ENCODE results near the gene TFDP2. TPM values are rescaled to one million over a fixed set of nuclear protein-coding genes. Genes with fewer than 3 reads are reported as not detected.
"Not testable (repeated sequence)": the region's sequence is repeated elsewhere in the genome, so short reads cannot be mapped to it uniquely, and the experiment has no call there.

Gene TFDP2
- total RNA-seq, 4 donors from 2014 or later = 30.5 to 75.9 (median 43.0) TPM

DNA sequence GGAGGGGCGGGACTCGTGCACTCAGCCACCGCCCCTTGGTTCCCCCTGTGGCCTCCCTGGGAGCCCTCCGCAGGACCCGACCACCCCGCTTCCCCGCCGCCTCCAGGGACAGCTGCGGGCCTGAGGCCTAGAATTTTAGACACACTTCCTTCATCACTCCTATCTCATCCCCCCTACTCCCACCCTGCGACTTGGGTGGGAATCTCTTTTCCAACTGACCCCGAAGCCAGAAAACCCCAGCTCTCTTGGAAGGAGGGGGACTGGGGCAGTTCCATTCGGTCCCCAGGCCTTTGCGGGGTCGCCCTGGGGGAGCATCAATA, 289 bp upstream of the TFDP2 start:
- ATAC-seq (ENCODE audit: low FRiP score) (no peak), DNase-seq (ENCODE audit: low spot score) (no peak)
- TF ChIP-seq, protein P1, sequence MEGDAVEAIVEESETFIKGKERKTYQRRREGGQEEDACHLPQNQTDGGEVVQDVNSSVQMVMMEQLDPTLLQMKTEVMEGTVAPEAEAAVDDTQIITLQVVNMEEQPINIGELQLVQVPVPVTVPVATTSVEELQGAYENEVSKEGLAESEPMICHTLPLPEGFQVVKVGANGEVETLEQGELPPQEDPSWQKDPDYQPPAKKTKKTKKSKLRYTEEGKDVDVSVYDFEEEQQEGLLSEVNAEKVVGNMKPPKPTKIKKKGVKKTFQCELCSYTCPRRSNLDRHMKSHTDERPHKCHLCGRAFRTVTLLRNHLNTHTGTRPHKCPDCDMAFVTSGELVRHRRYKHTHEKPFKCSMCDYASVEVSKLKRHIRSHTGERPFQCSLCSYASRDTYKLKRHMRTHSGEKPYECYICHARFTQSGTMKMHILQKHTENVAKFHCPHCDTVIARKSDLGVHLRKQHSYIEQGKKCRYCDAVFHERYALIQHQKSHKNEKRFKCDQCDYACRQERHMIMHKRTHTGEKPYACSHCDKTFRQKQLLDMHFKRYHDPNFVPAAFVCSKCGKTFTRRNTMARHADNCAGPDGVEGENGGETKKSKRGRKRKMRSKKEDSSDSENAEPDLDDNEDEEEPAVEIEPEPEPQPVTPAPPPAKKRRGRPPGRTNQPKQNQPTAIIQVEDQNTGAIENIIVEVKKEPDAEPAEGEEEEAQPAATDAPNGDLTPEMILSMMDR (IDR thresholded peaks at IDR 0.05) = no peak

DNA sequence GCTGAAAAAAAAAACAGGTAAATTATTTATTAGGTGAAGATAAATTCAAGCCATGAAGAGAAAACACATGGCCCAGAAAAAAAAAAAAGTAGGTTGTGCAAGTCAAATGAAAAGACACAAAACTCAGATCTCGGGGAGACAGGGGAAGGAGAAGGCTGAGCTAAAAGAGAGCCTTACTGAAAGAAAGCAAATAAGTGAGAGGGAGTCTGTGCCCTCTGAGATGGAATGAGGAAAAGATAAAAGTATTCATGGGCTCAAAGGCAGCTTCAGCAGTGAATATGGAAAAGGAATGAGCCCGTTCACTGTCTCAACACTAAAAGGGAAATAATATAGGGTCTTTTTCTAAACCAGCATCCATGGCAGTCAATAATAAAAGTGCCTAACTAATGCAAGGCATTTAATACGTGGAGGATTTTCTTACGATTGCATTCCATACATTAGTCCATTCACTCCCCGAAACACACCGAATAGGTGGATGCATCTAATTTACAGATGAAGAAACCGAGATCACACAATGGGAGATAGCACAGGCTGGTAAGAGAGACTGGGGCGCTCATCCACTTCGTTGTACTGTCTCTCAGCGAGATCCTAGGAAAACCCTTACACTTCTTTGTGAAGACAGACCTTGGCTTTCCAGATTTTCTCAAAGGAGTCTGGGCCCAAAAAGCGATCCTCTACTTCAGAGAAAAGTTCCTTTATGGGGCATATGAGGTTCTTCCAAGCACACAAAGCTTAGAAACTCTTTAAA, 1.1 kb downstream of the TFDP2 start:
- TF ChIP-seq, protein P1 (IDR thresholded peaks at IDR 0.05) = no peak
- ATAC-seq (ENCODE audit: low FRiP score) (no peak), DNase-seq (ENCODE audit: low spot score) (no peak)

DNA sequence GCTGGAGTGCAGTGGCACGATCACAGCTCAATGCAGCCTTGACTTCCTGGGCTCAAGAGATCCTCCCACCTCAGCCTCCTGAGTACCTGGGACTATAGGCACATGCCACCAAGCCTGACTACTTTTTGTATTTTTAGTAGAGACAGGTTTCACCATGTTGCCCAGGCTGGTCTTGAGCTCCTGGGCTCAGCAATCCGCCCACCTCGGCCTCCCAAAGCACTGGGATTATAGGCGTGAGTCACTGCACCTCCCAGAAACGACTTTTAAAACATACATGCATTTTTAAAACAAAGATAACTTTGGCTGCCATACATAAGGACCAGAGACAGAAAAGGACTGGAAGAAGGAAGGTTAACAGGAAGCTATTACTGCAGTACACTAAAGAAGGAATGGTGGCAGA, 4.8 kb downstream of the TFDP2 start:
- not testable (repeated sequence) for ATAC-seq (ENCODE audit: low FRiP score); DNase-seq (ENCODE audit: low spot score)

DNA sequence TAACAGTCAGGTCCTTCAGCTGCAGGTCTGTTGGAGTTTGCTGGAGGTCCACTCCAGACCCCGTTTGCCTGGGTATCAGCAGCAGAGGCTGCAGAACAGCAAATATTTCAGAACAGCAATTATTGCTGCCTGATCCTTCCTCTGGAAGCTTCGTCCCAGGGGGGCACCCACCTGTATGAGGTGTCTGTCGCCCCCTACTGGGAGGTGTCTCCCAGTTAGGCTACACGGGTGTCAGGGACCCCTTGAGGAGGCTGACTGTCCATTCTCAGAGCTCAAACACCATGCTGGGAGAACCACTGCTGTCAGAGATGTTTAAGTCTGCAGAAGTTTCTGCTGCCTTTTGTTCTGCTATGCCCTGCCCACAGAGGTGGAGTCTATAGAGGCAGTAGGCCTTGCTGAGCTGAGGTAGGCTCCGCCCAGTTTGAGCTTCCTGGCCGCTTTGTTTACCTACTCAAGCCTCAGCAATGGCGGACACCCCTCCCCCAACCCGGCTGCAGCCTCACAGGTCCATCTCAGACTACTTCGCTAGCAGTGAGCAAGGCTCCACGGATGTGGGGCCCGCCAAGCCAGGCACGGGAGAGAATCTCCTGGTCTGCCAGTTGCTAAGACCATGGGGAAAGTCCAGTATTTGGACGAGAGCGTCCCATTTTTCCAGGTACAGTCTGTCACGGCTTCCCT, 8.6 kb downstream of the TFDP2 start:
- not testable (repeated sequence) for ATAC-seq (ENCODE audit: low FRiP score); DNase-seq (ENCODE audit: low spot score)

DNA sequence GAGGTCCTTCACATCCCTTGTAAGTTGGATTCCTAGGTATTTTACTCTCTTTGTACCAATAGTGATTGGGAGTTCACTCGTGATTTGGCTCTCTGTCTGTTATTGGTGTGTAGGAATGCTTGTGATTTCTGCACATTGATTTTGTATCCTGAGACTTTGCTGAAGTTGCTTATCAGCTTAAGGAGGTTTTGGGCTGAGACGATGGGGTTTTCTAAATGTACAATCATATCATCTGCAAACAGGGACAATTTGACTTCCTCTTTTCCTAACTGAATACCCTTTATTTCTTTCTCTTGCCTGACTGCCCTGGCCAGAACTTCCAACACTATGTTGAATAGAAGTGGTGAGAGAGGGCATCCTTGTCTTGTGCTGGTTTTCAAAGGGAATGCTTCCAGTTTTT, 12.3 kb downstream of the TFDP2 start:
- not testable (repeated sequence) for ATAC-seq (ENCODE audit: low FRiP score); DNase-seq (ENCODE audit: low spot score)

DNA sequence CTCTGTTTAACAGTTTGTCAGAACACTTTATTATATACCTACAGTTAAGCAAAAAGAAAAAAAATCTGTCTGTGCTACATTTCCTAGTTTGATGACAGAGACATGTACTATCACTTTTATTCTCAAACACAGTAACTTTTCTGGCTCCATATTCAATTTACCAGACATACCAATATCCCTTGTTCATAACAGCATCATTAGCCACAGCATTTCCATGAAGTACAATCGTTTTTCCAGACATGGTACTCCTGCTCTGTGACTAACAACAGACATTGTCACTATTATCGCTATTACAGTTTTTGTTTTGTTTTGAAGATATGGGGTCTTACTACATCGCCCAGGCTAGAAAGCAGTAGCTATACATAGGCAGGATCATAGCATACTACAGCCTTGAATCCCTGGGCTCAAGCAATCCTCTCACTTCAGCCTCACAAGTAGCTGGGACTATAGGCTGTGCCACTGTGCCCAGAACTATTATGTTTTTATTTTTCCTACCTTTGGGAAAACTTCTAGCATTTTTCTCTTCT, 14.5 kb downstream of the TFDP2 start:
- TF ChIP-seq, protein P1 (IDR thresholded peaks at IDR 0.05) = no peak
- ATAC-seq (ENCODE audit: low FRiP score) (no peak), DNase-seq (ENCODE audit: low spot score) (no peak)

DNA sequence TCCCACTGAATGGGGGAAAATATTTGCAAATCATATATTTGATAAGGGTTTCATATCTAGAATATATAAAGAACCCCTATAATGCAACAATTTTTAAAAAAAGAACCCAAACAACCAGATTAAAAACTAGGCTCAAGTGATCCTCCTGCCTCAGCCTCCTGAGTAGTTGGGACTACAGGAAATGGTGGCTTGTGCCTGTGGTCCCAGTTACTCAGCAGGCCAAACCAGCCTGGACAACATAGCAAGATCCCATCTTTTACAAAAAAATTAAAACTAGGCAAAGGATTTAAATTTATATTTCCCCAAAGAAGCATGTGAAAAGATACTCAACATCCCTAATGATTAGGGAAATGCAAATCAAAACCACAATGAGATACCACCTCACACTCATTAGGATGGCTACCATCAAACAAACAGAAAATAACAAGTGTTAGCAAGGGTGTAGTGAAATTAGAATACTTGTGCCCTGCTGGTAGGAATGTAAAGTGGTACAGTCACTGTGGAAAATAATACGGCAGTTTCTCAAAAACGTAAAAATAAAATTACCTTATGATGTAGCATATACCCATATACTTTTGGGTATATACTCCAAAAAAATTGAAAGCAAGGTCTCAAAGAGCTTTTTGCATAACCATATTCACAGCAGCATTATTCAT, 19.7 kb downstream of the TFDP2 start:
- no peak for ATAC-seq (ENCODE audit: low FRiP score)
- TF ChIP-seq, protein P1 (IDR thresholded peaks at IDR 0.05) = no peak
- DNase-seq (ENCODE audit: low spot score) = no peak

DNA sequence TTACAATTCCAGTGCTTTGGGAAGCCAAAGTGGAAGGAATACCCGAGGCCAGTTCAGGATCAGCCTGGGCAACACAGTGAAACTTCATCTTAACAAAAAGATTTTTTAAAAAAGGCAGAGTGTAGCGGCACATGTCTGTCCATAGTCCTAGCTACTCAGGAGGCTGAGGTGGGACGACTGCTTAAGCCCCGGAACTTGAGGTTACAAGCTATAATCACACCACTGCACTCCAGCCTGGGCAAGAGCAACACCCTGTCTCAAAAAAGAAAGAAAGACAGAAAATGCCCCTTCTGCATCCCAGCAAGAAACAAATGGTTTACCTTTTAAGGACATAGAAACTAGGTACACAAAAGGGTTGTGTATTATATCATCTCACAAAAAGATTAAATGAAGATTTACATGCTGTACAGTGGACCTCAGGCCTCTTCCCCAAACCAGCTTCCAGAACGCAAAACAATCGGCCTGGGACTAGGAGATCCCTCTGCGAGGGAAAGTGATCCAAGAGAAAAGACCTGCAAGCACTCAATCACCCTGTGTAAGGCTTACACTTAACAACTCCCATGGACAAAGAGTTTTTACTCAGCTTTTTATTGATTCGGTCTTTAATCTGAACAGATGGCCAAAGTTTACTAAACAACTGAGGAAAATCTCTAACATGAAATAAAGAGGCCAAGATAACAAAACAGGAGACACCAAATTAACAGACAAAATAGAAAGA, 21.2 kb downstream of the TFDP2 start:
- no peak for ATAC-seq (ENCODE audit: low FRiP score)
- DNase-seq (ENCODE audit: low spot score) = no peak
- TF ChIP-seq, protein P1 (IDR thresholded peaks at IDR 0.05) = no peak
